Osteocyte (in vitro differentiated cells): Measurements from ENCODE around the gene PRLR. TPM values are rescaled to one million over a fixed set of nuclear protein-coding genes. Genes with fewer than 3 reads are reported as not detected.

Experiments
- DNase-seq: peaks from one replicate; pipeline ENCODE4 v3.0.0; 2021; ENCODE audit warnings: mixed read lengths; ENCODE audit not compliant: unreplicated experiment; ENCODE audit errors: extremely low spot score
- H3K27ac Mint-ChIP-seq: one replicate; pipeline ENCODE4 v1.8.0; 2021; ENCODE audit warnings: mild to moderate bottlenecking, mixed read lengths; ENCODE audit not compliant: unreplicated experiment
- H3K27me3 Mint-ChIP-seq: one replicate; pipeline ENCODE4 v1.8.0; 2021; ENCODE audit warnings: mixed read lengths; ENCODE audit not compliant: unreplicated experiment
- H3K36me3 Mint-ChIP-seq: one replicate; pipeline ENCODE4 v1.8.0; 2021; ENCODE audit warnings: mixed read lengths; ENCODE audit not compliant: unreplicated experiment
- H3K4me1 Mint-ChIP-seq: one replicate; pipeline ENCODE4 v1.8.0; 2021; ENCODE audit warnings: mixed read lengths; ENCODE audit not compliant: unreplicated experiment
- H3K4me3 Mint-ChIP-seq: one replicate; pipeline ENCODE4 v1.8.0; 2021; ENCODE audit warnings: mild to moderate bottlenecking, moderate library complexity, mixed read lengths; ENCODE audit not compliant: unreplicated experiment
- H3K9me3 Mint-ChIP-seq: one replicate; pipeline ENCODE4 v1.8.0; 2021; ENCODE audit warnings: mixed read lengths; ENCODE audit not compliant: unreplicated experiment
- CTCF ChIP-seq: fragments of 200-600 bp; sonication (generic); IDR thresholded peaks from 2 replicates; pipeline ENCODE4 v1.5.0; 2021; ENCODE audit warnings: antibody characterized with exemption, mild to moderate bottlenecking, moderate library complexity
- total RNA-seq: library from RNA; stranded (reverse); gene quantifications from 2 replicates; pipeline ENCODE4 v1.2.1, GENCODE V29; 2021

Gene PRLR
- total RNA-seq, 1 donor from 2014 or later, result 0.30 TPM

GRCh38 chr5:35026280-35026840 is 203.9 kb downstream of the PRLR start:
- no peak overlapping the region for H3K27ac Mint-ChIP-seq
- H3K27me3 Mint-ChIP-seq, result peaks cover 19% of the 10 kb centered on the region
- H3K36me3 Mint-ChIP-seq, result no peaks in the 10 kb centered on the region
- no peak overlapping the region for H3K4me3 Mint-ChIP-seq
- no peaks in the 10 kb centered on the region for H3K4me1 Mint-ChIP-seq
- no peaks in the 10 kb centered on the region for H3K9me3 Mint-ChIP-seq
- DNase-seq, result no peak
- no peak for TF ChIP-seq CTCF

GRCh38 chr5:35024911-35025510 is 205.3 kb downstream of the PRLR start:
- Mint-ChIP-seq H3K4me3 (no peak overlapping the region), H3K27me3 (peaks cover 17% of the 10 kb centered on the region), H3K27ac (no peak overlapping the region), H3K9me3 (no peaks in the 10 kb centered on the region), H3K36me3 (no peaks in the 10 kb centered on the region), H3K4me1 (no peaks in the 10 kb centered on the region)
- TF ChIP-seq CTCF, result no peak
- no peak for DNase-seq

- TF ChIP-seq CTCF, result no peak
- H3K36me3 Mint-ChIP-seq, result no peaks in the 10 kb centered on the region
- H3K27me3 Mint-ChIP-seq, result peaks cover 17% of the 10 kb centered on the region
- H3K27ac Mint-ChIP-seq, result no peak overlapping the region
- H3K4me3 Mint-ChIP-seq, result no peak overlapping the region
- DNase-seq, result no peak
- no peaks in the 10 kb centered on the region for H3K9me3 Mint-ChIP-seq
- H3K4me1 Mint-ChIP-seq, result no peaks in the 10 kb centered on the region
Observed at GRCh38 chr5:35023391-35024178, 206.7 kb downstream of the PRLR start.

GRCh38 chr5:35016174-35017051 is 213.9 kb downstream of the PRLR start:
- H3K4me3 Mint-ChIP-seq, result no peak overlapping the region
- H3K27ac Mint-ChIP-seq, result no peak overlapping the region
- peaks cover 6% of the 10 kb centered on the region for H3K27me3 Mint-ChIP-seq
- H3K36me3 Mint-ChIP-seq, result no peaks in the 10 kb centered on the region
- DNase-seq, result no peak
- no peaks in the 10 kb centered on the region for H3K4me1 Mint-ChIP-seq
- TF ChIP-seq CTCF, result no peak
- no peaks in the 10 kb centered on the region for H3K9me3 Mint-ChIP-seq
